B cell (primary cell): ENCODE measurements around the gene ZNF428. TPM values are rescaled to one million over a fixed set of nuclear protein-coding genes. Genes with fewer than 3 reads are reported as not detected.

Experiments
- ATAC-seq: fragments of 200-7000 bp; cut with Tn5 transposase; one replicate; pipeline ENCODE4 v1.10.0; 2021; ENCODE audit warnings: low read depth, mild to moderate bottlenecking, moderate number of reproducible peaks, moderate library complexity
- CTCF ChIA-PET: fragments of 350-600 bp; sonication (Branson Sonifier 250); formaldehyde crosslinking; loops from one replicate; lab custom pipeline; 2021; ENCODE audit warnings: antibody characterized with exemption, inconsistent platforms; lab: Charles Lee
- POLR2A ChIA-PET: fragments of 350-600 bp; sonication (Branson Sonifier 250); formaldehyde crosslinking; loops from one replicate; lab custom pipeline; 2021; ENCODE audit warnings: antibody characterized with exemption; lab: Charles Lee
- DNase-seq: peaks from one replicate; pipeline ENCODE4 v3.0.0; 2013
- H2AFZ ChIP-seq: 2 replicates; pipeline ENCODE4 v1.6.1; 2012; ENCODE audit warnings: mild to moderate bottlenecking, low read depth, low read length; ENCODE audit not compliant: insufficient read depth, poor library complexity, severe bottlenecking
- H3K27ac ChIP-seq, 2 donors: 1 replicate in 1 of 2; 2 replicates in 1 of 2; pipeline ENCODE4 v1.5.1; 2012 to 2013; ENCODE audit warnings: low read length in 2 of 2, mild to moderate bottlenecking in 2 of 2, moderate library complexity in 1 of 2
- H3K27me3 ChIP-seq, 4 experiments: fragments of 200-600 bp in 1 of 4; sonication (generic) in 1 of 4; replicated peaks in 1 of 4; 1 replicate in 2 of 4; 2 replicates in 2 of 4; pipeline versions ENCODE4 v1.6.1 to v1.7.0; 2013 to 2016; ENCODE audit warnings: low read length in 3 of 4, mild to moderate bottlenecking in 2 of 4, mixed read lengths in 1 of 4, moderate library complexity in 1 of 4; ENCODE audit not compliant: insufficient read depth in 4 of 4, control insufficient read depth in 3 of 4; ENCODE audit errors: control extremely low read depth in 1 of 4
- H3K36me3 ChIP-seq, 2 experiments: replicated peaks in 1 of 2; 1 replicate in 1 of 2; 2 replicates in 1 of 2; pipeline versions ENCODE4 v1.6.1 to v1.7.1; 2013; ENCODE audit warnings: low read length in 1 of 2; ENCODE audit not compliant: insufficient read depth in 2 of 2, control insufficient read depth in 1 of 2; ENCODE audit errors: control extremely low read depth in 1 of 2, extremely low read depth in 1 of 2
- H3K4me1 ChIP-seq, 2 donors: fragments of 200-600 bp in 1 of 2; sonication (generic) in 1 of 2; 1 replicate in 1 of 2; 2 replicates in 1 of 2; pipeline versions ENCODE4 v1.5.1 to v1.6.1; 2013 to 2017; ENCODE audit warnings: low read length in 2 of 2; ENCODE audit not compliant: control insufficient read depth in 2 of 2, insufficient read depth in 2 of 2
- H3K4me2 ChIP-seq: replicated peaks from 2 replicates; pipeline ENCODE3; 2012; ENCODE audit warnings: mild to moderate bottlenecking, low read depth, low read length; ENCODE audit not compliant: poor library complexity, severe bottlenecking
- H3K4me3 ChIP-seq, 5 experiments: fragments of 200-600 bp in 1 of 5; sonication (generic) in 1 of 5; 1 replicate in 3 of 5; 2 replicates in 2 of 5; pipeline versions ENCODE4 v1.5.1 to v1.7.0; 2011 to 2016; ENCODE audit warnings: low read length in 4 of 5, mild to moderate bottlenecking in 4 of 5, low read depth in 2 of 5, control low read depth in 1 of 5, moderate library complexity in 1 of 5; ENCODE audit not compliant: insufficient read depth in 1 of 5; ENCODE audit errors: control extremely low read depth in 1 of 5, extremely low read depth in 1 of 5
- H3K79me2 ChIP-seq: fragments of 200-600 bp; sonication (generic); one replicate; pipeline ENCODE4 v1.6.0; 2016; ENCODE audit warnings: low read length; ENCODE audit not compliant: control insufficient read depth, insufficient read depth
- H3K9ac ChIP-seq: fragments of 200-600 bp; sonication (generic); 2 replicates; pipeline ENCODE4 v1.6.1; 2017; ENCODE audit warnings: mild to moderate bottlenecking, low read length, moderate library complexity
- H3K9me3 ChIP-seq, 3 donors: one replicate each; pipeline versions ENCODE4 v1.6.1 to v1.7.1; 2013; ENCODE audit warnings: low read length in 2 of 3; ENCODE audit not compliant: control insufficient read depth in 2 of 3, insufficient read depth in 1 of 3; ENCODE audit errors: control extremely low read depth in 1 of 3
- H4K20me1 ChIP-seq: 2 replicates; pipeline ENCODE4 v1.6.0; 2012; ENCODE audit warnings: mild to moderate bottlenecking, low read length; ENCODE audit not compliant: insufficient read depth, control insufficient read depth, poor library complexity, severe bottlenecking
- H3K27ac Mint-ChIP-seq: one replicate; pipeline ENCODE4 v1.8.0; 2021; ENCODE audit warnings: mixed read lengths
- H3K27me3 Mint-ChIP-seq: one replicate; pipeline ENCODE4 v1.8.0; 2021; ENCODE audit warnings: mixed read lengths
- H3K4me1 Mint-ChIP-seq: one replicate; pipeline ENCODE4 v1.8.0; 2021; ENCODE audit warnings: mixed read lengths
- H3K4me3 Mint-ChIP-seq: one replicate; pipeline ENCODE4 v1.8.0; 2021; ENCODE audit warnings: mixed read lengths
- H3K9me3 Mint-ChIP-seq: one replicate; pipeline ENCODE4 v1.8.0; 2022; ENCODE audit warnings: mixed read lengths; ENCODE audit not compliant: insufficient read depth
- CTCF ChIP-seq: fragments of 200-600 bp; IDR thresholded peaks from one replicate; pipeline ENCODE4 v1.8.0; 2022; ENCODE audit warnings: antibody characterized with exemption, mild to moderate bottlenecking
- EZH2 ChIP-seq: IDR thresholded peaks from 2 replicates; pipeline ENCODE4 v1.6.1; 2012; ENCODE audit warnings: borderline replicate concordance, low read depth, mild to moderate bottlenecking, moderate library complexity, low read length; ENCODE audit not compliant: insufficient read depth, poor library complexity, severe bottlenecking
- WGBS: methylation state at CpG from one replicate; pipeline ENCODE4 v1.1.5; 2013; ENCODE audit warnings: missing lambda C conversion rate; ENCODE audit not compliant: insufficient coverage; 5-methylcytosine and 5-hydroxymethylcytosine counted together
- intact Hi-C: fragments of 100-400 bp; cut with micrococcal nuclease; formaldehyde crosslinking; loops from one replicate; pipeline ENCODE4 v1.10.0; 2022
- polyA plus RNA-seq: library from polyadenylated mRNA; depleted of rRNA; stranded (reverse); fragments of >200 nt; gene quantifications from 2 replicates; pipeline ENCODE4 v1.2.3, GENCODE V29; 2012
- total RNA-seq, 2 donors: library from RNA; stranded (reverse); fragments of 120-200 nt in 1 of 2; gene quantifications; 1 replicate in 1 of 2; 2 replicates in 1 of 2; pipeline versions ENCODE4 v1.2.3 to v1.2.4, GENCODE V29; 2013 to 2022

The ZNF428 gene
- total and polyA plus RNA-seq, 2 donors (not counting 1 experiment from before 2014, with no cell fraction given), result 16.9 to 19.7 TPM

GRCh38 chr19:43667126-43667875, 47.9 kb upstream of the ZNF428 start:
- H3K9me3 ChIP-seq, result peaks cover 0 to 23% (median 0%) of the 10 kb centered on the region in 3 donors
- H4K20me1 ChIP-seq, result no peaks in the 10 kb centered on the region
- H3K9me3 Mint-ChIP-seq, result no peaks in the 10 kb centered on the region
- peak overlapping the region; percentile 70 for H3K9ac ChIP-seq
- TF ChIP-seq EZH2 (no peak), CTCF (no peak)
- intact Hi-C loops, result no loop called here
- CTCF ChIA-PET, result interaction anchor here (1.0 to 1.3 kb wide), 2 partner anchors 15 to 72 kb away, joined by 3 to 4 read pairs; partner anchors contain the start of gene IRGQ
- ATAC-seq (no peak), DNase-seq (no peak)
- H3K4me3 ChIP-seq, result peak overlapping the region in 2 of 5 experiments; percentile 59 to 79
- peak overlapping the region; percentile 34 for H2AFZ ChIP-seq
- H3K4me1 Mint-ChIP-seq, result peaks cover 37% of the 10 kb centered on the region
- H3K27ac Mint-ChIP-seq, result no peak overlapping the region
- H3K4me1 ChIP-seq, result peaks cover 35 to 45% of the 10 kb centered on the region in 2 donors
- peak overlapping the region; percentile 84 for H3K4me3 Mint-ChIP-seq
- WGBS, result 91% methylated on average over 12 of the region's 26 CpGs
- peak overlapping the region; percentile 99 for H3K4me2 ChIP-seq
- H3K36me3 ChIP-seq, result no peaks in the 10 kb centered on the region
- H3K79me2 ChIP-seq, result no peaks in the 10 kb centered on the region
- no peak overlapping the region for H3K27ac ChIP-seq
- POLR2A ChIA-PET, result interaction anchor here (0.6 kb wide), 1 partner anchor 47 kb away, joined by 4 read pairs; no protein-coding TSS in a partner anchor
- H3K27me3 ChIP-seq, result peaks cover 0 to 27% (median 7%) of the 10 kb centered on the region in 4 experiments
- H3K27me3 Mint-ChIP-seq, result peaks cover 14% of the 10 kb centered on the region

DNA sequence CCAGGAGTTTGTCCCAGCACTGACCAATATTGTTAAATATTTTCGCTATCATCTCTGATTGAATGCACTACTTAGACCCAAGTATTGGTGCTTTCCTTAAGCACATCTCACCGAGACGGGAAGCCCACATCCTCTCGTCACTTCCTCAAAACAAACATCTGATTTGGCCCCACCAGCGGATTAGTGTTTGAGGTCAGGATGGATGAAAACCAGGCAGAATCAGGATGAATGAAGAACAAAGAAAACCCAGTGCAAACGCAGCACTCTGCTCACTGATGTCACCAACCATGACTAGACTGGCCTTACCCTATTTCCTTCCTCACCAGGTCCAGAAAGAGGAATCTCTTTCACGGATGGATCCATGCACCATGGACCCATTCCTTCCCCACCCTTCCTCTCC, 44.6 kb upstream of the ZNF428 start:
- intact Hi-C loops, result no loop called here
- no peak for TF ChIP-seq CTCF
- no peak for TF ChIP-seq EZH2
- no peaks in the 10 kb centered on the region for H4K20me1 ChIP-seq
- H3K27ac ChIP-seq, result no peak overlapping the region
- H3K4me3 ChIP-seq, result no peak overlapping the region
- ATAC-seq (no peak), DNase-seq (peak; percentile 59)
- no peaks in the 10 kb centered on the region for H3K36me3 ChIP-seq
- H3K4me1 ChIP-seq, result peaks cover 22 to 30% of the 10 kb centered on the region in 2 donors
- H3K9me3 ChIP-seq, result peaks cover 0 to 18% (median 0%) of the 10 kb centered on the region in 3 donors
- Mint-ChIP-seq H3K27me3 (peaks cover 17% of the 10 kb centered on the region), H3K4me1 (peaks cover 24% of the 10 kb centered on the region), H3K9me3 (no peaks in the 10 kb centered on the region), H3K4me3 (peak overlapping the region; percentile 43), H3K27ac (no peak overlapping the region)
- H2AFZ ChIP-seq, result no peak overlapping the region
- H3K4me2 ChIP-seq, result peak overlapping the region; percentile 50
- peaks cover 0 to 18% (median 5%) of the 10 kb centered on the region in 4 experiments for H3K27me3 ChIP-seq
- H3K79me2 ChIP-seq, result no peaks in the 10 kb centered on the region
- 6% methylated on average over 2 of the region's 7 CpGs for WGBS
- H3K9ac ChIP-seq, result no peak overlapping the region
- ChIA-PET POLR2A (no interaction called here), CTCF (interaction anchor here (0.9 kb wide), 1 partner anchor 217 kb away, joined by 3 read pairs; no protein-coding TSS in a partner anchor)
